Stomach smooth muscle (tissue), 2 donors: ENCODE measurements around the gene DOCK10.

Source experiments
- H3K27ac ChIP-seq: one replicate; pipeline ENCODE4 v1.7.0; 2013; ENCODE audit warnings: mild to moderate bottlenecking, low read length, inconsistent platforms
- H3K27me3 ChIP-seq, 2 donors: one replicate each; pipeline ENCODE4 v1.7.0; 2013; ENCODE audit warnings: low read length in 2 of 2; ENCODE audit not compliant: insufficient read depth in 2 of 2, control insufficient read depth in 1 of 2
- H3K36me3 ChIP-seq, 2 donors: one replicate each; pipeline ENCODE4 v1.7.0; 2013; ENCODE audit warnings: low read length in 2 of 2; ENCODE audit not compliant: control insufficient read depth in 2 of 2, insufficient read depth in 2 of 2
- H3K4me1 ChIP-seq: one replicate; pipeline ENCODE4 v1.7.0; 2013; ENCODE audit warnings: low read length; ENCODE audit not compliant: control insufficient read depth, insufficient read depth
- H3K4me3 ChIP-seq, 2 donors: one replicate each; pipeline ENCODE4 v1.7.0; 2013; ENCODE audit warnings: low read length in 2 of 2
- H3K9ac ChIP-seq, 2 donors: one replicate each; pipeline ENCODE4 v1.7.0; 2013; ENCODE audit warnings: low read length in 2 of 2, mild to moderate bottlenecking in 1 of 2
- H3K9me3 ChIP-seq, 2 donors: one replicate each; pipeline ENCODE4 v1.7.0; 2013; ENCODE audit warnings: low read length in 2 of 2; ENCODE audit not compliant: control insufficient read depth in 2 of 2
- donor health status: healthy.
- donor health status: Pancreatic carcinoma.

Gene DOCK10

DNA sequence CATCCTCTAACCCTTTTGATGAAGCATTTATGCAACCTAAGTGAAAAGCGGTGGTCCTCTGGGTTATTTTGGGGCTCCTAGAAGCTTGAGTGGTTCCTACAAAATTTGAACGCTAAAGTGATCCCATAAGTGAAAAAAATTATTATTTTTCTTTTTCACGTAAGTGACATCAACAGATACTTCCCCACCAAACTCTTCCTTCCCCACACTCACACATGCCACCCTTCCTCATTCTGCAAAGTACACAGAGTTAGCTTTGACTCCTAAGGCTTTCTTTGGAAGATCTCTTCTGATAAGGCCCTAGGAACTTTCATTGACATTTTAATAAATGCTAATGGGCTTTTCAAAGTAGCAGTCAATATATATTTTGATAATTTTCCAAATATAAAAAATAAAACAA, 109.7 kb downstream of the DOCK10 start:
- no peak overlapping the region for H3K9ac ChIP-seq

DNA sequence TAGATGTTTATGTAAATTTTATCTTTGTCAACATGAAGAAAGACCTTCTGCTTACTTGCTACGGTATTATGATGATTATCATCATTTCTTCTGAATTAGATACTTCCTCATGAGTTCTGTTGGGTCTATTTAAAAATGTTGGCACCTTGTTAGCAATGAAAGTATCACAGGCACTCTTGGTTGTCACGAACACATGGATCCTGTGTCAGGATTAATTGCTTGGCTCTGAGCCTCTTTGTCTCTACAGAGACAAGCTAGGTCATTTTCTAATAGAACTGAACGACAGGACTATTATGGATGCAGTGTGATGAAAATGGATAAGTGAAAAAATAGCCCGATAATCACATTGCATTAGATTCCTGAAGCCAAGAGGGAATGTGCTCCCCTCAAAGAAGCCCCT, 110.3 kb downstream of the DOCK10 start:
- H3K9ac ChIP-seq = no peak overlapping the region
- H3K4me3 ChIP-seq = no peak overlapping the region
- H3K4me1 ChIP-seq = peaks cover 12% of the 10 kb centered on the region
- no peaks in the 10 kb centered on the region for H3K27me3 ChIP-seq
- H3K27ac ChIP-seq = no peak overlapping the region
- H3K9me3 ChIP-seq = no peaks in the 10 kb centered on the region
- H3K36me3 ChIP-seq = no peaks in the 10 kb centered on the region

More for the DNA sequence above, 109.7 kb downstream of the DOCK10 start:
- Histone ChIP-seq H3K9me3 (no peaks in the 10 kb centered on the region), H3K4me1 (peaks cover 8% of the 10 kb centered on the region), H3K27ac (no peak overlapping the region), H3K36me3 (no peaks in the 10 kb centered on the region), H3K4me3 (no peak overlapping the region), H3K27me3 (no peaks in the 10 kb centered on the region)

DNA sequence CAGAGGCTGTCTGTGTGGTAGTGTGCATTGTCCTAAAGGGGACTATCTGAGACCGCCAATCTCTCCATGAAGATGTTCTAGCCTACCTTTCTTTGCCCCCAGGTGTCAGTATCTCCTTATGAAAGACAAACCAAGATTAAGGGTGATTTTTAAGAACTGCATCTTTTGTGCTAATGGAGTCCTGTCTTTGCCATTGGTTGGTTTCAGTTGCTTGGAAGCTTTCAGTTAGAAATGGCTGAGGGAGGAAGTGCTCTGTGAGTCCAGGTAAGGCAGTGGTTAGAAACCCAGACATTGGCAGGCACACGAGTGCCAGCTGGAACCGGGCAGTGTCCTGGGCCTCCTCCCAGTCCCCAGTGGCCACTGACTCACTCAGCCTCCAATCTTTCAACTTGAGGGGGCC, 111.3 kb downstream of the DOCK10 start:
- H3K4me1 ChIP-seq = peaks cover 14% of the 10 kb centered on the region
- no peaks in the 10 kb centered on the region for H3K36me3 ChIP-seq
- no peaks in the 10 kb centered on the region for H3K9me3 ChIP-seq
- H3K4me3 ChIP-seq = no peak overlapping the region
- H3K27ac ChIP-seq = no peak overlapping the region
- no peaks in the 10 kb centered on the region for H3K27me3 ChIP-seq
- H3K9ac ChIP-seq = no peak overlapping the region

DNA sequence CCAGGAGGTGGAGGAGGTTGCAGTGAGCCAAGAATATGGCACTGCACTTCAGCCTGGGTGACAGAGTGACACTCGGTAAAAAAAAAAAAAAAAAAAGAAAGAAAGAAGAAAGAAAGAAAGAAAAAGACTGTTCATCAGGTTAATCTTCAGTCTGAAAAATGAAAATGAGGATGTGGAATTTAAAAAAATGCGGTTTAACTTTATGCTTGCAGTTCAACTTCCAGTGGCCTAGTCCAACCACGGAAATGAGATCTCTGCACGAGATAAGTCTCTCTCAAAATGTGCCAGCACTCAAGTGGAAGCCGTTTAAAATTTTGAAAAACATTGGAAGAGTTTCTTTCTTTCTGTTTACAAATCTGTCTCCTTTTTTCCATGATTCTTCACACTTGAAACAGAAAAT, 112.1 kb downstream of the DOCK10 start:
- no peaks in the 10 kb centered on the region for H3K36me3 ChIP-seq
- H3K27me3 ChIP-seq = no peaks in the 10 kb centered on the region
- H3K4me3 ChIP-seq = no peak overlapping the region
- H3K27ac ChIP-seq = no peak overlapping the region
- peaks cover 14% of the 10 kb centered on the region for H3K4me1 ChIP-seq
- no peaks in the 10 kb centered on the region for H3K9me3 ChIP-seq
- no peak overlapping the region for H3K9ac ChIP-seq

DNA sequence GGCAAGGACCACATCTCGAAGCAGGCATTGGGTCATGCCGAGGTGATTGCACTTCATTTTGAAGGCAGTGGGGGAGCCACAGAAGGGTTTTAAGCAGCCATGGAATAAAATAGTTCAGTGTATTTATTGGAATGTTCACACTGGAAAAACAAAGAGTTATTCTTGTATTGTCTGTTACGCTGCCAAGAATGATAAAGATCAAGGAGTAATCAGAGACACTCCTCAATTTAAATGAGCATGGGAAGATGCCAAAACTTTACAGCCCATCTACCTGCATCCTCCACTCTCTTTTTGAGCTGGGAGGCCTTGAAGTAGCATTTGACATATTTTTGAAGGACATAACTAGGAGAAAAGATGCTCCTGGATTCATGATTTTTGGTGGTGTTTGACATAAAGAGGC, 112.8 kb downstream of the DOCK10 start:
- H3K9me3 ChIP-seq = no peaks in the 10 kb centered on the region
- no peak overlapping the region for H3K27ac ChIP-seq
- H3K4me1 ChIP-seq = peaks cover 14% of the 10 kb centered on the region
- H3K4me3 ChIP-seq = no peak overlapping the region
- no peak overlapping the region for H3K9ac ChIP-seq
- no peaks in the 10 kb centered on the region for H3K36me3 ChIP-seq
- no peaks in the 10 kb centered on the region for H3K27me3 ChIP-seq

DNA sequence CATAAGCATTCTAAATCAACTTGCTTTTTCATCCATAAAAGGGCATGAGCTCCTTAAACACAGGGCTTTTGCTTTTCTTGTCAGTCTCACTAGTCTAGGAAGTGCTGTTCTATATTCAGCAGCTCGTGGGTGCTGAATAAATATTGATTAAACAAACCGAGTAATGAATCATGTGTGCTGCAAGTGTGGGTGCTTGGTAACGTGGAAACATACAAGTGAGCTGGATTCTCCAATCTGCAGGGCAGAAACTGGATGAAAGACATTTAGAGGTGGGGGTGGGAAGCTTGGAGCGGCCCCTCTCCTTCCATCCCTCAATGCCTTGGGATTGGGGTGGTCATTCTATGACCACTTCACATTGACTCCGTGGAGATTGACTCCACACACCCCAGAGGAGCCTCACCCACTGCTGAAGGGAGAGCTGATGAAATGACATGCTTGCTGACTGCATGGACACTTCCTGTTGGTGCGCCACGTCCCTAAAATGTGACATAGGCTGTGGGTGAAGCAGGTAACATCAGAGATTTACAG, 114.6 kb downstream of the DOCK10 start:
- H3K4me1 ChIP-seq = peaks cover 14% of the 10 kb centered on the region
- no peaks in the 10 kb centered on the region for H3K9me3 ChIP-seq
- no peaks in the 10 kb centered on the region for H3K27me3 ChIP-seq
- no peak overlapping the region for H3K4me3 ChIP-seq
- H3K27ac ChIP-seq = no peak overlapping the region
- H3K9ac ChIP-seq = no peak overlapping the region
- no peaks in the 10 kb centered on the region for H3K36me3 ChIP-seq

DNA sequence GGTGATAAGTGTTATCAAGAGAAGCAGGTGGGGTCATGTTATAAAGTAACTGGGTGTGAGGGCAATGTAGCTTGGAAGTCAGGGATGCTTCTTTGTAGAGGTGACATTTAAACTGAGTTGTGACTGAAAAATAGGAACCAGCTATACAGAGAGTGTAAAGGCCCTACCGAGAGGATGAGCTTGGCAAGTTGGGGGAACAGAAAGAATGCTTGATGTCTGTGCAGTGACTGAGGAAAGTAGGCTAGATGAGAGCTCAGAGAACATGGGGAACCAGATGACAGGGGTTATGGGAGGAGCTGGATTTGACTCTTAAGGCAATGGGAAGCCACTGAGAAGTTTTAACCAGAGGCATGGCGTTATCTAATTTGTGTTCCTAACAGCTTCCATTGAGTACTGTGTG, 115.3 kb downstream of the DOCK10 start:
- Histone ChIP-seq H3K9ac (no peak overlapping the region), H3K4me3 (no peak overlapping the region), H3K27ac (no peak overlapping the region), H3K27me3 (no peaks in the 10 kb centered on the region), H3K4me1 (peaks cover 14% of the 10 kb centered on the region), H3K36me3 (no peaks in the 10 kb centered on the region), H3K9me3 (no peaks in the 10 kb centered on the region)

DNA sequence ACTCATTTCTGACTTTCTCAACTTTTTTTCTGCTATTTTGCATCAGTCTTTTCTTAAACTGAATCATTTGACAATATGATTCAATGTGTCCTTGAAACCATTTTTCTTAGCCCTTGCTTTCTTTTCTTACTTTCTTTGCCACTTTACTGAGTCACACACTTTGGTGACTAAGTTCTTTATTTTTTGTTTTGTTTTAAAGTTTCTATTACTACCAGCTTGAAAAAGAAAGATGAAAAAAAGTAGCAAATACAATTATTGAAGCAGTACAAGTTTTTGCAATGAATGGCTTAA, 116.5 kb downstream of the DOCK10 start:
- H3K27ac ChIP-seq = no peak overlapping the region
- H3K36me3 ChIP-seq = no peaks in the 10 kb centered on the region
- no peak overlapping the region for H3K9ac ChIP-seq
- H3K4me3 ChIP-seq = no peak overlapping the region
- H3K4me1 ChIP-seq = peaks cover 14% of the 10 kb centered on the region
- H3K9me3 ChIP-seq = no peaks in the 10 kb centered on the region
- no peaks in the 10 kb centered on the region for H3K27me3 ChIP-seq

DNA sequence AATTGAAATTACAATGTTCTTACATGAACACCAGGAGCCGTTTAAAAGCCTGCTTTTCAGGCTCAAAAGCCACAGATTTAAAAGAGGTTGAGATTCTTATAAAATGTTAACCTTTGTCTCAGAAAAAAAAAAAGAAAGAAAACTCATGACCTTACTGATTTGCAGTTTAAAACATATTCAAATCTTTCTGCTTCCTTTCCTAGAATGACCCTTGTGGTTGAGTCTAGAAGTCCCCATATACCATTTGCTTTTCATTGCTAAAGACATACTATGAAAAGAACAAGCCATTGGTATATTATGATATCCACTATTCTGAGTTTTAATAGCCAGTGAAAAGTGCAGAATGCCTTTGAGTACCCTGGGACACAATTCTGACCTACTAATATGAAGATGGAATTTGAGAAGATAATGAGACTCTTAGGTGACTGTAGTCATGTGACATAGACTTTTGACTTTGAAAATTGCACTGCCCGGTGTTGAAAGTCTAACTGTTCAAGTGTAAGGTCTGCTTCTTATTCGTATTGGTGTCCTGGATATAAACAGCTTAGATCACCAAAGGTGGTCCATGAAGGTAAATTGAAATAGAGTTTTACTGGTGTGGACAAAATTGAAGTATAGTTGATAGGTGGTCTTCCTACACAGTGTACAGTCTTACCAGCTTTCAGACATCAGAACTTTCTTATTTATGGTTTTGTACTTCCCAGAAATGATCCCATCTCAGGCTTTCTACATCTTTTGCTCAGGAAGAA, 117.0 kb downstream of the DOCK10 start:
- Histone ChIP-seq H3K4me1 (peaks cover 14% of the 10 kb centered on the region), H3K9ac (no peak overlapping the region), H3K4me3 (no peak overlapping the region), H3K27ac (no peak overlapping the region), H3K36me3 (no peaks in the 10 kb centered on the region), H3K9me3 (no peaks in the 10 kb centered on the region), H3K27me3 (no peaks in the 10 kb centered on the region)

DNA sequence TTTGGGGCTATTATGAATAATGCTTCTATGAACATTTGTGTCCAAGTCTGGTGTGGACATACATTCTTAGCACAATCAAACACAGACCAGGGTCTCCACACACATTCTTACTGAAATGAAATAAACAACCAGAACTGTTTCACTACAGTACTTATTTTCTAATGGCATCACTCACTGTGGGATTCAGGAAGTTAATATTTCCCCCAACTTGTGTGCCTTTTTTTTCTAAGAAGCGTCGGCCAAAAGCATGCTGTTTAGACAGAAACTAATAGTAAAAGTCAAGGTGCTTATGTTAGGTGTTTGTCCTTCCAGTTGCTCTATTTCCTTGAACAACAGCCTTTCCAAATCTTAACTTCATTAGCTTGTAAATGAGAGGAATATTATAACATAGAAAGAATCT, 117.6 kb downstream of the DOCK10 start:
- Histone ChIP-seq H3K9ac (no peak overlapping the region), H3K27ac (no peak overlapping the region), H3K4me3 (no peak overlapping the region), H3K4me1 (peaks cover 14% of the 10 kb centered on the region), H3K27me3 (no peaks in the 10 kb centered on the region), H3K9me3 (no peaks in the 10 kb centered on the region), H3K36me3 (no peaks in the 10 kb centered on the region)

DNA sequence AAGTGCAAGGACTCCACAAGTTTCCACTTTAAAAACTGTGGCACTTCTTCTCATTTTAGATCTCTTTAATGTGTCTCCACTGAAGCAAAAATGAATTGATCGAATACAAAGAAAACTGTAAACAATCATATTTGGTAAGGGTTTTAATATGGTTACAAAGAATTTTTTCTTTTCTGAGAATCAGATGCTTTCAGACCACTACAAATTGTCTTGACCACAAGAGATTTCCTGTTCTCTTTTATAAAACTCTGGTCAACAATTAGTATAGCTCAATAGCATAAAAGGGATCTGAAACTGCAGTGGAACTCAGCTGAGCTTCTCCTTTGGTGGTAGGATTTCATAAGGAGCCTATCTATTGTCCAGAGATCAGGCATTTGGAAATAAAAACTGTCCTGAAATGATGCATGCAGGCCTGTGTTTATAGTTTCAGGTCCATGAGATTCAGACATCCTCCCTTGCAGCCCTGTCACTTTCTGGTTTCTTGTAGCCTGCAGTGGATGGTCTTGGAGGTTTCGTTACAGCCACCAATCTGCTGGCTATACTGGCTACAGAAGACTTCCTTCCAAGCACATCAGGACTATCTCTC, 120.0 kb downstream of the DOCK10 start:
- Histone ChIP-seq H3K27ac (no peak overlapping the region), H3K27me3 (no peaks in the 10 kb centered on the region)

More for the DNA sequence above, 120.0 kb downstream of the DOCK10 start:
- Histone ChIP-seq H3K9ac (no peak overlapping the region), H3K4me3 (no peak overlapping the region), H3K9me3 (no peaks in the 10 kb centered on the region), H3K4me1 (peaks cover 5% of the 10 kb centered on the region), H3K36me3 (no peaks in the 10 kb centered on the region)
